A549 (cell line): ENCODE data around the gene SMAD6.

Experiments used
- CHD2 ChIP-seq: fragments of 150-350 bp; IDR thresholded peaks from 2 replicates; pipeline ENCODE4 v1.6.1; 2014; ENCODE audit warnings: low read length; ENCODE audit not compliant: partially characterized antibody
- EP300 ChIP-seq, 2 experiments: fragments of >200 bp; sonication (Bioruptor Twin); formaldehyde crosslinking; IDR thresholded peaks; 2 replicates in 1 of 2; 3 replicates in 1 of 2; pipeline ENCODE4 v1.6.1; 2016 to 2017
- JUNB ChIP-seq: fragments of >200 bp; sonication (Bioruptor Twin); formaldehyde crosslinking; IDR thresholded peaks from 2 replicates; pipeline ENCODE4 v1.6.1; 2016
- NR3C1 ChIP-seq: fragments of >200 bp; sonication (Bioruptor Twin); formaldehyde crosslinking; IDR thresholded peaks from 3 replicates; pipeline ENCODE4 v1.6.1; 2017
- PBX3 ChIP-seq: IDR thresholded peaks from 2 replicates; pipeline ENCODE4 v1.6.1; 2012
- RFX5 ChIP-seq: fragments of 450-650 bp; IDR thresholded peaks from 2 replicates; pipeline ENCODE4 v1.7.1; 2014; ENCODE audit warnings: antibody characterized with exemption, mild to moderate bottlenecking, moderate library complexity
- SMC3 ChIP-seq: fragments of >200 bp; sonication (Bioruptor Twin); formaldehyde crosslinking; IDR thresholded peaks from 3 replicates; pipeline ENCODE4 v1.6.1; 2018; ENCODE audit warnings: inconsistent platforms
- SREBF2 ChIP-seq: fragments of 450-650 bp; IDR thresholded peaks from 2 replicates; pipeline ENCODE4 v1.6.1; 2014; ENCODE audit warnings: mild to moderate bottlenecking, moderate library complexity
- ZNF302 ChIP-seq: fragments of 250-450 bp; sonication (Bioruptor Pico); IDR thresholded peaks from 2 replicates; pipeline ENCODE4 v1.9.0; 2021; ENCODE audit warnings: inconsistent platforms, mild to moderate bottlenecking, moderate library complexity
- TF ChIP-seq, protein P1 (sequence below): fragments of >200 bp; sonication (Bioruptor Twin); formaldehyde crosslinking; IDR thresholded peaks from 3 replicates; pipeline ENCODE4 v1.5.1; 2016
- TF ChIP-seq, protein P2 (sequence below): fragments of 200-600 bp; sonication (generic); IDR thresholded peaks from 2 replicates; pipeline ENCODE4 v1.6.1; 2016; ENCODE audit warnings: antibody characterized with exemption, mild to moderate bottlenecking, moderate library complexity
- TF ChIP-seq, protein P3 (sequence below): IDR thresholded peaks from 2 replicates; pipeline ENCODE4 v1.6.1; 2012

DNA sequence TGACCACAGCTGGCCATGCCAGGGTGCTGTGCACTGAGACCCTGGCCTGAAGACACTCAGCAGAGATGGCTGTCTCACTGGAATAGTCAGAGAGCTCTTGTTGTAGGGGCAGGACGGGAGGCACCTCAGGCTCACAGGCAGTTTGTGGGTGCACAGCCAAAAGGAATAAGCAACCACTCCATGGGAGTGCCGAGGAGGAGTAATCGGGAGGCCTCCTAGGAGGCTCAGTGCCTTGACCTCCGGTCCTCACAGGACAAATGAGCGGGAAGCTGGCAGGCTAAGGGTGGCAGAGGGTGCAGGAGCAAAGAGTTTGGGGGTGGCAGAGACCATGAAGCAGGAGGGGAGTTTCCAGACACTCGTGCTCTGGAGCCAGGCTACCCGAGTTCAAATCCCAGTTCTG is 81.7 kb downstream of the SMAD6 start:
- TF ChIP-seq PBX3: no peak
- no peak for TF ChIP-seq JUNB
- TF ChIP-seq, protein P1, sequence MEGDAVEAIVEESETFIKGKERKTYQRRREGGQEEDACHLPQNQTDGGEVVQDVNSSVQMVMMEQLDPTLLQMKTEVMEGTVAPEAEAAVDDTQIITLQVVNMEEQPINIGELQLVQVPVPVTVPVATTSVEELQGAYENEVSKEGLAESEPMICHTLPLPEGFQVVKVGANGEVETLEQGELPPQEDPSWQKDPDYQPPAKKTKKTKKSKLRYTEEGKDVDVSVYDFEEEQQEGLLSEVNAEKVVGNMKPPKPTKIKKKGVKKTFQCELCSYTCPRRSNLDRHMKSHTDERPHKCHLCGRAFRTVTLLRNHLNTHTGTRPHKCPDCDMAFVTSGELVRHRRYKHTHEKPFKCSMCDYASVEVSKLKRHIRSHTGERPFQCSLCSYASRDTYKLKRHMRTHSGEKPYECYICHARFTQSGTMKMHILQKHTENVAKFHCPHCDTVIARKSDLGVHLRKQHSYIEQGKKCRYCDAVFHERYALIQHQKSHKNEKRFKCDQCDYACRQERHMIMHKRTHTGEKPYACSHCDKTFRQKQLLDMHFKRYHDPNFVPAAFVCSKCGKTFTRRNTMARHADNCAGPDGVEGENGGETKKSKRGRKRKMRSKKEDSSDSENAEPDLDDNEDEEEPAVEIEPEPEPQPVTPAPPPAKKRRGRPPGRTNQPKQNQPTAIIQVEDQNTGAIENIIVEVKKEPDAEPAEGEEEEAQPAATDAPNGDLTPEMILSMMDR: no peak
- TF ChIP-seq, protein P2, sequence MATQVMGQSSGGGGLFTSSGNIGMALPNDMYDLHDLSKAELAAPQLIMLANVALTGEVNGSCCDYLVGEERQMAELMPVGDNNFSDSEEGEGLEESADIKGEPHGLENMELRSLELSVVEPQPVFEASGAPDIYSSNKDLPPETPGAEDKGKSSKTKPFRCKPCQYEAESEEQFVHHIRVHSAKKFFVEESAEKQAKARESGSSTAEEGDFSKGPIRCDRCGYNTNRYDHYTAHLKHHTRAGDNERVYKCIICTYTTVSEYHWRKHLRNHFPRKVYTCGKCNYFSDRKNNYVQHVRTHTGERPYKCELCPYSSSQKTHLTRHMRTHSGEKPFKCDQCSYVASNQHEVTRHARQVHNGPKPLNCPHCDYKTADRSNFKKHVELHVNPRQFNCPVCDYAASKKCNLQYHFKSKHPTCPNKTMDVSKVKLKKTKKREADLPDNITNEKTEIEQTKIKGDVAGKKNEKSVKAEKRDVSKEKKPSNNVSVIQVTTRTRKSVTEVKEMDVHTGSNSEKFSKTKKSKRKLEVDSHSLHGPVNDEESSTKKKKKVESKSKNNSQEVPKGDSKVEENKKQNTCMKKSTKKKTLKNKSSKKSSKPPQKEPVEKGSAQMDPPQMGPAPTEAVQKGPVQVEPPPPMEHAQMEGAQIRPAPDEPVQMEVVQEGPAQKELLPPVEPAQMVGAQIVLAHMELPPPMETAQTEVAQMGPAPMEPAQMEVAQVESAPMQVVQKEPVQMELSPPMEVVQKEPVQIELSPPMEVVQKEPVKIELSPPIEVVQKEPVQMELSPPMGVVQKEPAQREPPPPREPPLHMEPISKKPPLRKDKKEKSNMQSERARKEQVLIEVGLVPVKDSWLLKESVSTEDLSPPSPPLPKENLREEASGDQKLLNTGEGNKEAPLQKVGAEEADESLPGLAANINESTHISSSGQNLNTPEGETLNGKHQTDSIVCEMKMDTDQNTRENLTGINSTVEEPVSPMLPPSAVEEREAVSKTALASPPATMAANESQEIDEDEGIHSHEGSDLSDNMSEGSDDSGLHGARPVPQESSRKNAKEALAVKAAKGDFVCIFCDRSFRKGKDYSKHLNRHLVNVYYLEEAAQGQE: no peak
- no peak for TF ChIP-seq NR3C1
- TF ChIP-seq RFX5: no peak
- no peak for TF ChIP-seq ZNF302 (CRISPR knock-in tag)
- TF ChIP-seq SREBF2: no peak
- TF ChIP-seq CHD2: no peak
- TF ChIP-seq, protein P3, sequence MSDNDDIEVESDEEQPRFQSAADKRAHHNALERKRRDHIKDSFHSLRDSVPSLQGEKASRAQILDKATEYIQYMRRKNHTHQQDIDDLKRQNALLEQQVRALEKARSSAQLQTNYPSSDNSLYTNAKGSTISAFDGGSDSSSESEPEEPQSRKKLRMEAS: no peak
- no peak for TF ChIP-seq SMC3
- TF ChIP-seq EP300 (IDR thresholded peaks at IDR 0.05): no peak
